ENCODE data around the gene IGFL2.

- TF ChIP-seq CTCF (conservative IDR thresholded peaks at IDR 0.05; ENCODE audit: low read length) (no peak), EZH2phosphoT487 (IDR thresholded peaks at IDR 0.05; ENCODE audit: borderline replicate concordance) (no peak)
Observed at GRCh38 chr19:46210669-46211068, 62.6 kb downstream of the IGFL2 start.
